Fibroblast of pulmonary artery (primary cell): ENCODE data around the gene UPK1A.

ENCODE experiments used
- DNase-seq: peaks from one replicate; pipeline ENCODE4 v3.0.0-alpha.2; 2010; ENCODE audit warnings: low read depth
- H3K4me3 ChIP-seq: replicated peaks from 2 replicates; pipeline ENCODE4 v1.5.1; 2011; ENCODE audit warnings: low read depth, mild to moderate bottlenecking, control low read depth, low read length, moderate library complexity
- TF ChIP-seq, protein P1 (sequence below): IDR thresholded peaks from 2 replicates; pipeline ENCODE4 v1.5.1; 2011; ENCODE audit warnings: mild to moderate bottlenecking, control low read depth, low read length, inconsistent platforms; ENCODE audit errors: missing control alignments

The UPK1A gene

GRCh38 chr19:35712567-35713505 lies 46.5 kb downstream of the UPK1A start:
- DNase-seq, result no peak
- TF ChIP-seq, protein P1, sequence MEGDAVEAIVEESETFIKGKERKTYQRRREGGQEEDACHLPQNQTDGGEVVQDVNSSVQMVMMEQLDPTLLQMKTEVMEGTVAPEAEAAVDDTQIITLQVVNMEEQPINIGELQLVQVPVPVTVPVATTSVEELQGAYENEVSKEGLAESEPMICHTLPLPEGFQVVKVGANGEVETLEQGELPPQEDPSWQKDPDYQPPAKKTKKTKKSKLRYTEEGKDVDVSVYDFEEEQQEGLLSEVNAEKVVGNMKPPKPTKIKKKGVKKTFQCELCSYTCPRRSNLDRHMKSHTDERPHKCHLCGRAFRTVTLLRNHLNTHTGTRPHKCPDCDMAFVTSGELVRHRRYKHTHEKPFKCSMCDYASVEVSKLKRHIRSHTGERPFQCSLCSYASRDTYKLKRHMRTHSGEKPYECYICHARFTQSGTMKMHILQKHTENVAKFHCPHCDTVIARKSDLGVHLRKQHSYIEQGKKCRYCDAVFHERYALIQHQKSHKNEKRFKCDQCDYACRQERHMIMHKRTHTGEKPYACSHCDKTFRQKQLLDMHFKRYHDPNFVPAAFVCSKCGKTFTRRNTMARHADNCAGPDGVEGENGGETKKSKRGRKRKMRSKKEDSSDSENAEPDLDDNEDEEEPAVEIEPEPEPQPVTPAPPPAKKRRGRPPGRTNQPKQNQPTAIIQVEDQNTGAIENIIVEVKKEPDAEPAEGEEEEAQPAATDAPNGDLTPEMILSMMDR, result no peak
- H3K4me3 ChIP-seq, result no peak overlapping the region

DNA sequence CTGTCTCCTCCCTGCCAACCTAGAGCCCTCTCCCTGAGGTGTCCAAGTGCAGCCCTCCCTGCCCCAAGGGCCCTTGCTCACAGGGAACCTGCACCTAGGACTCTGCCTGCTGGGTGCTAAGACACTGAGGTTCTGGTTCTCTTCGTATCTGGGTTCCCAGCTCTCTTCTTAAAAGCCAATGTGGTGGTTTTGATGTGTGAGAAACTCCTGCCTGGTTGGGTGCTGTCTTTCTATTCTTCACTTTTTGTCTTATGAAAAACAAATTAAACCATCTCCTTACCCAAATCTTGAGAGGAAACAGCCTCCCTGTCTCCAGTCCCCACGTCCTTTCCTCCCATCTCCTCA lies 47.2 kb downstream of the UPK1A start:
- no peak for DNase-seq
- no peak overlapping the region for H3K4me3 ChIP-seq

DNA sequence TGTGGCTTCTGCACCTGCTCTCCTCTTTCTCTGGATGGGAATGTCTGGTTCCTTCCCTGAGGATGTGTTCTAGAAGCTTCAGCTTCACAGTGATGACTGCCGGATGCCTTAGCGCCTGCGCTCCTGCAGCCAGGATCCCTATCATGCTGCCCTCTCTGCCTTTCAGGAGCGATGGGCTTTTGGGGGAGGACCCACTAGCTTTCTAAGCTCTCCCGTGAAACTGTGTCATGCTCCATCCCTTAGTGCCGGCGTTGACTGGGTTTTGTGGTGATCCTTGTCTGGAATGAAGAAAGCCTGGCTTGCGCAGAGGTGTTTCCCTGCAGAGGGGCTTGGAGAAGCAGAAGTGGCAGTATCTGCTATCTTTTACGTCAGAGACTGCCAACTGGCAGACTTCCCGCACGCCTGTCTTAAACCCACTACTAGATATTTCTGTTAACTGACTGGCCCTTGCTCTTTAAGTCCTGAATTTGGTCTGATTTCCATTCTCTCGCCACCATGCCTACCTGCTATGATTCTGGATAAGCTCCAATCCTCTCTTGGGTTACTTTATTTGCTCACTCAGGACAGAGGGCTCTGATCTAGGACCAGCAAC lies 47.7 kb downstream of the UPK1A start:
- no peak for DNase-seq
- TF ChIP-seq, protein P1, result no peak
- no peak overlapping the region for H3K4me3 ChIP-seq

More for the DNA sequence above, 47.2 kb downstream of the UPK1A start:
- TF ChIP-seq, protein P1, result no peak

GRCh38 chr19:35714601-35715354 lies 48.5 kb downstream of the UPK1A start:
- no peak for DNase-seq
- H3K4me3 ChIP-seq, result no peak overlapping the region
- TF ChIP-seq, protein P1, result no peak

- H3K4me3 ChIP-seq, result no peak overlapping the region
- DNase-seq, result no peak
- TF ChIP-seq, protein P1, result no peak
Measured at GRCh38 chr19:35715355-35715809, 49.1 kb downstream of the UPK1A start.

DNA sequence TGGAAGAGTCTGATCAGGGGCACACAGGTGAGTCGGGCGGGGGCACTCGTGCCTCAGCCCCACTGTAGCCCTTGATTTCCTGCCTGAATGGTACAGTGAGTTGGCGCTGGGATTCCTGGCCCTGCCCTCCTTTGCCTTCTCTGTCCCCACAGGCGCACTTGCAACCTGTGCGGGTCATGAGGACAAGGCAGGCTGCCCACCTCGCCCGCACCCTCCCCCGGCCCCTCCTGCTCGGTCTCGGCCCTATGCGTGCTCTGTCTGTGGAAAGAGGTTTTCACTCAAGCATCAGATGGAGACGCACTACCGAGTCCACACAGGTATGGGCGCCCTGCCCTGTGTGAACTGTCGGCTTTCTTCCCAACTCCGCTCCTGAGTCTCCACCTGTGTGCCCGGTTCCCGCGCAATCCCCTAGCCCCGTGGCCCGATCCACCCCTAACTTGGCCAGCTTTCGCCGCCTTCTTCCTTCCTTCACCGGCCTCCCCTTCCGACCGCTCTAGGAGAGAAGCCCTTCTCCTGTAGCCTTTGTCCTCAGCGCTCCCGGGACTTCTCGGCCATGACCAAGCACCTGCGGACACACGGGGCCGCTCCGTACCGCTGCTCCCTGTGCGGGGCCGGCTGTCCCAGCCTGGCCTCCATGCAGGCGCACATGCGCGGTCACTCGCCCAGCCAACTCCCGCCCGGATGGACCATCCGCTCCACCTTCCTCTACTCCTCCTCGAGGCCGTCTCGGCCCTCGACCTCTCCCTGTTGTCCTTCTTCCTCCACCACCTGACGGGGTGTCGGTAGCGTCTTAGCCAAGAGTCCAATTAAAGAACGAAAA lies 49.9 kb downstream of the UPK1A start:
- H3K4me3 ChIP-seq, result peak overlapping the region; percentile 81
- DNase-seq, result peak; percentile 39
- TF ChIP-seq, protein P1, result no peak
